RWPE2 (cell line): ENCODE measurements around the gene IL4I1.
A peak's percentile ranks its signal among the peaks of the same experiment; 100 is the strongest.

Experiments
- ATAC-seq: fragments of 200-7000 bp; cut with Tn5 transposase; 3 replicates; pipeline ENCODE4 v1.9.1; 2021; ENCODE audit warnings: low read depth
- DNase-seq: peaks from one replicate; pipeline ENCODE4 v3.0.0-alpha.2; 2020; ENCODE audit warnings: low spot score
- H3K27ac ChIP-seq: fragments of 450-650 bp; 2 replicates; pipeline ENCODE4 v1.5.1; 2017; ENCODE audit warnings: mild to moderate bottlenecking; ENCODE audit not compliant: poor library complexity, severe bottlenecking
- H3K27me3 ChIP-seq: fragments of 250-450 bp; sonication (Bioruptor Pico); 2 replicates; pipeline ENCODE4 v1.5.1; 2021; ENCODE audit warnings: mild to moderate bottlenecking, moderate library complexity; ENCODE audit not compliant: insufficient read depth, poor library complexity, severe bottlenecking
- H3K36me3 ChIP-seq: fragments of 250-450 bp; sonication (Bioruptor Pico); 2 replicates; pipeline ENCODE4 v1.5.1; 2020; ENCODE audit warnings: low read depth, mild to moderate bottlenecking, moderate library complexity
- H3K4me1 ChIP-seq: fragments of 250-450 bp; sonication (Bioruptor Pico); 2 replicates; pipeline ENCODE4 v1.5.1; 2021; ENCODE audit warnings: mild to moderate bottlenecking, moderate library complexity; ENCODE audit not compliant: insufficient read depth, poor library complexity, severe bottlenecking
- H3K4me3 ChIP-seq: fragments of 250-450 bp; sonication (Bioruptor Pico); 2 replicates; pipeline ENCODE4 v1.5.1; 2021; ENCODE audit warnings: mild to moderate bottlenecking, moderate library complexity; ENCODE audit not compliant: severe bottlenecking
- H3K9me3 ChIP-seq: fragments of 250-450 bp; sonication (Bioruptor Pico); 2 replicates; pipeline ENCODE4 v1.5.1; 2021; ENCODE audit warnings: mild to moderate bottlenecking, moderate library complexity; ENCODE audit not compliant: severe bottlenecking
- TF ChIP-seq, protein P1 (sequence below): fragments of 450-650 bp; IDR thresholded peaks from one replicate; pipeline ENCODE4 v1.5.1; 2017; ENCODE audit warnings: mild to moderate bottlenecking, moderate library complexity; ENCODE audit not compliant: poor library complexity, severe bottlenecking

Gene IL4I1

GRCh38 chr19:49876422-49877019, 20.2 kb downstream of the IL4I1 start:
- peak overlapping the region; percentile 88 for H3K4me3 ChIP-seq
- ATAC-seq: peak; percentile 53
- peaks cover 12% of the 10 kb centered on the region for H3K36me3 ChIP-seq
- no peaks in the 10 kb centered on the region for H3K27me3 ChIP-seq
- peak; percentile 94 for DNase-seq
- H3K4me1 ChIP-seq: no peaks in the 10 kb centered on the region
- H3K27ac ChIP-seq: peak overlapping the region; percentile 81
- no peaks in the 10 kb centered on the region for H3K9me3 ChIP-seq
- TF ChIP-seq, protein P1, sequence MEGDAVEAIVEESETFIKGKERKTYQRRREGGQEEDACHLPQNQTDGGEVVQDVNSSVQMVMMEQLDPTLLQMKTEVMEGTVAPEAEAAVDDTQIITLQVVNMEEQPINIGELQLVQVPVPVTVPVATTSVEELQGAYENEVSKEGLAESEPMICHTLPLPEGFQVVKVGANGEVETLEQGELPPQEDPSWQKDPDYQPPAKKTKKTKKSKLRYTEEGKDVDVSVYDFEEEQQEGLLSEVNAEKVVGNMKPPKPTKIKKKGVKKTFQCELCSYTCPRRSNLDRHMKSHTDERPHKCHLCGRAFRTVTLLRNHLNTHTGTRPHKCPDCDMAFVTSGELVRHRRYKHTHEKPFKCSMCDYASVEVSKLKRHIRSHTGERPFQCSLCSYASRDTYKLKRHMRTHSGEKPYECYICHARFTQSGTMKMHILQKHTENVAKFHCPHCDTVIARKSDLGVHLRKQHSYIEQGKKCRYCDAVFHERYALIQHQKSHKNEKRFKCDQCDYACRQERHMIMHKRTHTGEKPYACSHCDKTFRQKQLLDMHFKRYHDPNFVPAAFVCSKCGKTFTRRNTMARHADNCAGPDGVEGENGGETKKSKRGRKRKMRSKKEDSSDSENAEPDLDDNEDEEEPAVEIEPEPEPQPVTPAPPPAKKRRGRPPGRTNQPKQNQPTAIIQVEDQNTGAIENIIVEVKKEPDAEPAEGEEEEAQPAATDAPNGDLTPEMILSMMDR: no peak

DNA sequence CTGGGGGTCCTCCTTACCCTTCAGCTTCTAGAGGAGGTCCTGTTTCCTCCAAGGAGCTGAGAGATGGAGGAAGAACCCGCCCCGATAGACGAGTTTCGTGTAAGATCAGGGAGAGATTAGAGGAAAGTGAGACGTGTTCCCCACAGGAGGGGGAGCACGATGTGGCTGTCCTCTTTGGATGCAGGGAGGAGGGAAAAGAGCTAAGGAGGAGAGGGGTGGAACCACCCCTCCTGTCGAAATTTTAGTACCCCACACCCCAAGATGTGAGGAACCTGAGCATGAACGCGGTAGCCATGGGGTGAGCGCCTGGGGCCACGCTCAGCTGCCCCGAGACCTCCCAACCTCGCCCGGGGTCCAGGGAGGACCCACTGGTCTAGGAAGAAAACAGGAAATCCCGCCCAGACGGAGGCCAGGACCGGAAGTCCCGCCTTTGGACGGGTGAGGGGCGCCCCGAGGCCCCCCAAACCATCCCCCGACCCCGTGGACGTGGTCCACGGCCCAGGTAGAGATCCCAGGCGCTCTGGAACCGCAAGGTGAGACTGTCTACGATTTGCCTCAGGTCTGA, 20.7 kb downstream of the IL4I1 start:
- Histone ChIP-seq H3K36me3 (peaks cover 11% of the 10 kb centered on the region), H3K4me1 (no peaks in the 10 kb centered on the region), H3K9me3 (no peaks in the 10 kb centered on the region), H3K4me3 (peak overlapping the region; percentile 88), H3K27ac (peak overlapping the region; percentile 81), H3K27me3 (no peaks in the 10 kb centered on the region)
- ATAC-seq (no peak), DNase-seq (no peak)
- TF ChIP-seq, protein P1: no peak

- TF ChIP-seq, protein P1: no peak
- no peak for ATAC-seq
Observed at GRCh38 chr19:49875177-49875576, 21.5 kb downstream of the IL4I1 start.

GRCh38 chr19:49874503-49875157, 22.1 kb downstream of the IL4I1 start:
- H3K4me1 ChIP-seq: no peaks in the 10 kb centered on the region
- peaks cover 5% of the 10 kb centered on the region; the same call in 1 of the 2 replicates for H3K36me3 ChIP-seq
- no peak for DNase-seq
- H3K27me3 ChIP-seq: no peaks in the 10 kb centered on the region
- no peak overlapping the region for H3K4me3 ChIP-seq
- TF ChIP-seq, protein P1: no peak
- ATAC-seq: no peak
- peak overlapping the region; percentile 81 for H3K27ac ChIP-seq
- H3K9me3 ChIP-seq: no peaks in the 10 kb centered on the region

More at GRCh38 chr19:49875177-49875576, 21.5 kb downstream of the IL4I1 start:
- peak overlapping the region; percentile 88 for H3K4me3 ChIP-seq
- H3K9me3 ChIP-seq: no peaks in the 10 kb centered on the region
- DNase-seq: no peak
- H3K27ac ChIP-seq: peak overlapping the region; percentile 81
- no peaks in the 10 kb centered on the region for H3K27me3 ChIP-seq
- H3K4me1 ChIP-seq: no peaks in the 10 kb centered on the region
- peaks cover 8% of the 10 kb centered on the region for H3K36me3 ChIP-seq
